Stimulated activated CD4-positive, alpha-beta T cell treated with anti-CD3 and anti-CD28 coated beads, TNF-alpha, amount 100 ng/mL, for 1 hour (primary cell): ENCODE data around the gene COL4A1.

ENCODE experiments used
- DNase-seq, 3 donors: peaks; one replicate each; pipeline ENCODE4 v3.0.0-alpha.2; 2020; ENCODE audit warnings: low read depth in 3 of 3, low spot score in 1 of 3

The COL4A1 gene

GRCh38 chr13:110170020-110170790 lies 136.8 kb downstream of the COL4A1 start:
- DNase-seq = no peak

GRCh38 chr13:110168999-110169933 lies 137.7 kb downstream of the COL4A1 start:
- no peak for DNase-seq

GRCh38 chr13:110166598-110166997 lies 140.4 kb downstream of the COL4A1 start:
- no peak for DNase-seq

GRCh38 chr13:110164706-110165105 lies 142.3 kb downstream of the COL4A1 start:
- DNase-seq = no peak

- DNase-seq = no peak
Measured at GRCh38 chr13:110162866-110163658, 143.9 kb downstream of the COL4A1 start.

- DNase-seq = no peak
Measured at GRCh38 chr13:110162053-110162452, 144.9 kb downstream of the COL4A1 start.

GRCh38 chr13:110161112-110161882 lies 145.7 kb downstream of the COL4A1 start:
- DNase-seq = no peak

- no peak for DNase-seq
Measured at GRCh38 chr13:110158226-110158625, 148.7 kb downstream of the COL4A1 start.

- DNase-seq = no peak
Measured at GRCh38 chr13:110157718-110158117, 149.2 kb downstream of the COL4A1 start.

- DNase-seq = no peak
Measured at GRCh38 chr13:110156301-110157049, 150.5 kb downstream of the COL4A1 start.

- DNase-seq = no peak
Measured at GRCh38 chr13:110155072-110155471, 151.9 kb downstream of the COL4A1 start.

- no peak for DNase-seq
Measured at GRCh38 chr13:110154410-110154933, 152.5 kb downstream of the COL4A1 start.

GRCh38 chr13:110152351-110152750 lies 154.6 kb downstream of the COL4A1 start:
- no peak for DNase-seq

GRCh38 chr13:110151462-110151861 lies 155.5 kb downstream of the COL4A1 start:
- DNase-seq = no peak

GRCh38 chr13:110150384-110151101 lies 156.4 kb downstream of the COL4A1 start:
- DNase-seq = no peak

GRCh38 chr13:110149036-110149435 lies 157.9 kb downstream of the COL4A1 start:
- no peak for DNase-seq

GRCh38 chr13:110140099-110140498 lies 166.9 kb downstream of the COL4A1 start:
- DNase-seq = no peak

- no peak for DNase-seq
Measured at GRCh38 chr13:110138700-110139036, 168.3 kb downstream of the COL4A1 start.
